Neutrophil (primary cell): ENCODE results near the gene MAP3K2.

Source experiments
- H3K27ac ChIP-seq: fragments of 200-600 bp; sonication (generic); 2 replicates; pipeline ENCODE4 v1.5.1; 2016; ENCODE audit warnings: mild to moderate bottlenecking, moderate library complexity
- H3K27me3 ChIP-seq: fragments of 200-600 bp; sonication (generic); 2 replicates; pipeline ENCODE4 v1.6.0; 2016; ENCODE audit warnings: mild to moderate bottlenecking
- H3K36me3 ChIP-seq: fragments of 200-600 bp; sonication (generic); 2 replicates; pipeline ENCODE4 v1.5.1; 2017
- H3K4me1 ChIP-seq, 2 experiments: fragments of 200-600 bp in 1 of 2; sonication (generic) in 1 of 2; 1 replicate in 1 of 2; 2 replicates in 1 of 2; pipeline versions ENCODE4 v1.5.1 to v1.6.1; 2013 to 2016; ENCODE audit warnings: low read depth in 1 of 2, low read length in 1 of 2, mild to moderate bottlenecking in 1 of 2, moderate library complexity in 1 of 2; ENCODE audit not compliant: control insufficient read depth in 1 of 2, insufficient read depth in 1 of 2
- H3K4me3 ChIP-seq, 2 experiments: fragments of 200-600 bp in 1 of 2; sonication (generic) in 1 of 2; 1 replicate in 1 of 2; 2 replicates in 1 of 2; pipeline ENCODE4 v1.5.1; 2013 to 2016; ENCODE audit warnings: low read depth in 1 of 2, low read length in 1 of 2, mild to moderate bottlenecking in 1 of 2, moderate library complexity in 1 of 2
- H3K9me3 ChIP-seq: fragments of 200-600 bp; sonication (generic); 2 replicates; pipeline ENCODE4 v1.5.1; 2016
- TF ChIP-seq, protein P1 (sequence below): fragments of 200-600 bp; sonication (generic); IDR thresholded peaks from 2 replicates; pipeline ENCODE4 v1.5.1; 2016; ENCODE audit warnings: antibody characterized with exemption

Gene MAP3K2

DNA sequence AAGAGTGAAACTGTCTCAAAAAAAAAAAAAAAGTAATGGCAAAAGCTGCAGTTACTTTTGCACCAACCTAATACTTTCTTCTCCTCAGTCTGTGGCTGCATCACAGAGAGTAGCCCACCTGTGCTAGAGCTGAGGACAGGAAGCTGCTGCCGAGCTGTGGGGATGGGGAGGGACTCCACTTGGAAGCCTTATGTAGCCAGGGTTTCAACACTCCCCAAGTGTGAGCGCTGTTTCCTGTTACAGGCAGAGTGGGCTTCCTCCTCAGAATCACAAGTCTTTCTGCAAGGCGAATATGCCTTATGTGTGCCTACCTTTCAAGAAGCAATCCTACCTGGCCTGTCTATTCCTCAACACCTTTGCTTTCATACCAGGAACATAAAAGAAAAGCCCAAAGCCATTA lies 131.4 kb downstream of the MAP3K2 start:
- H3K27me3 ChIP-seq: no peaks in the 10 kb centered on the region

DNA sequence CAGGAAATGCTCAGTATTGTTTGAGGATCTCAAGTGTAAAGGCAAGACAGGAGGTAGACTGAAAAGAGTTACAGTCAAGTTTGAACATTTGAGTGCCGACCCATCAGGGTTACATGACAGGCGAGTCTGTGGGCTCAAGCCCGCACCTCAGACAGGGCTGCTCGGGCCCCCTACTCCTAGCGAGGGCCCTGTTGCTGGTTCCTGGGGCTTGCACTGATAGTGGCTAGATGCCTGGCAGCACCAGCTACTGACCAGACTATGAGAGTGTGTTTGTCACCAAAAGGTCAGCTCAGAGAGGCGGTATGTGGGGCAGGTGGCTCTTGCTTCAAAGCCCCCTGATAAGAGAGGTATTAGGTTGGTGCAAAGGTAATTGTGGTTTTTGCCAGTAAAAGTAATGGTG lies 132.1 kb downstream of the MAP3K2 start:
- Histone ChIP-seq H3K36me3 (peaks cover 40% of the 10 kb centered on the region), H3K4me1 (peaks cover 7 to 9% of the 10 kb centered on the region in 2 experiments), H3K27me3 (no peaks in the 10 kb centered on the region), H3K27ac (no peak overlapping the region), H3K9me3 (no peaks in the 10 kb centered on the region), H3K4me3 (no peak overlapping the region)
- TF ChIP-seq, protein P1, sequence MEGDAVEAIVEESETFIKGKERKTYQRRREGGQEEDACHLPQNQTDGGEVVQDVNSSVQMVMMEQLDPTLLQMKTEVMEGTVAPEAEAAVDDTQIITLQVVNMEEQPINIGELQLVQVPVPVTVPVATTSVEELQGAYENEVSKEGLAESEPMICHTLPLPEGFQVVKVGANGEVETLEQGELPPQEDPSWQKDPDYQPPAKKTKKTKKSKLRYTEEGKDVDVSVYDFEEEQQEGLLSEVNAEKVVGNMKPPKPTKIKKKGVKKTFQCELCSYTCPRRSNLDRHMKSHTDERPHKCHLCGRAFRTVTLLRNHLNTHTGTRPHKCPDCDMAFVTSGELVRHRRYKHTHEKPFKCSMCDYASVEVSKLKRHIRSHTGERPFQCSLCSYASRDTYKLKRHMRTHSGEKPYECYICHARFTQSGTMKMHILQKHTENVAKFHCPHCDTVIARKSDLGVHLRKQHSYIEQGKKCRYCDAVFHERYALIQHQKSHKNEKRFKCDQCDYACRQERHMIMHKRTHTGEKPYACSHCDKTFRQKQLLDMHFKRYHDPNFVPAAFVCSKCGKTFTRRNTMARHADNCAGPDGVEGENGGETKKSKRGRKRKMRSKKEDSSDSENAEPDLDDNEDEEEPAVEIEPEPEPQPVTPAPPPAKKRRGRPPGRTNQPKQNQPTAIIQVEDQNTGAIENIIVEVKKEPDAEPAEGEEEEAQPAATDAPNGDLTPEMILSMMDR: no peak

More for the DNA sequence above, 131.4 kb downstream of the MAP3K2 start:
- TF ChIP-seq, protein P1: no peak
- no peaks in the 10 kb centered on the region for H3K9me3 ChIP-seq
- H3K27ac ChIP-seq: peak overlapping the region; percentile 30
- no peak overlapping the region for H3K4me3 ChIP-seq
- peaks cover 45% of the 10 kb centered on the region for H3K36me3 ChIP-seq
- H3K4me1 ChIP-seq: peaks cover 7 to 9% of the 10 kb centered on the region in 2 experiments

DNA sequence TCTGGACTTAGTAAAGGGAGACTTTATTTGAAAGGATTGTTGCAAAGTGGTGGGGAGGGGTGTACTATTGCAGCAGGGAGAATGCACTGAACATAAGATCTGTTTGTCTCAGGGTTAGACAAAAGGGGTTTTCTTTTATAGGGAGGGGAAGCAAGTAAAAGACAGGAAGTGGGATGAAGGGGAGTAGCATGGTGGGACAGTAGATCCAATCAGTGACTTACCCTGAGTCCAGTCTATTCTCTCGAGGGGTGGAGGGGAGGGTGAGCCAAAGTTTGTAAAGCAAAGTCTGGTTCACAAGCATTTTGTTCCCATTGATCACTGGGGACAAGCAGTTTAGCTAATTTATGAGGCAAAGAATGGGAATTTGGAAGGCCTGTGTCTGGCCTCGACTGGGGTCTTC lies 132.6 kb downstream of the MAP3K2 start:
- Histone ChIP-seq H3K36me3 (peaks cover 34% of the 10 kb centered on the region), H3K27ac (no peak overlapping the region), H3K4me3 (no peak overlapping the region), H3K27me3 (no peaks in the 10 kb centered on the region), H3K9me3 (no peaks in the 10 kb centered on the region), H3K4me1 (peaks cover 7 to 9% of the 10 kb centered on the region in 2 experiments)
- TF ChIP-seq, protein P1: no peak

DNA sequence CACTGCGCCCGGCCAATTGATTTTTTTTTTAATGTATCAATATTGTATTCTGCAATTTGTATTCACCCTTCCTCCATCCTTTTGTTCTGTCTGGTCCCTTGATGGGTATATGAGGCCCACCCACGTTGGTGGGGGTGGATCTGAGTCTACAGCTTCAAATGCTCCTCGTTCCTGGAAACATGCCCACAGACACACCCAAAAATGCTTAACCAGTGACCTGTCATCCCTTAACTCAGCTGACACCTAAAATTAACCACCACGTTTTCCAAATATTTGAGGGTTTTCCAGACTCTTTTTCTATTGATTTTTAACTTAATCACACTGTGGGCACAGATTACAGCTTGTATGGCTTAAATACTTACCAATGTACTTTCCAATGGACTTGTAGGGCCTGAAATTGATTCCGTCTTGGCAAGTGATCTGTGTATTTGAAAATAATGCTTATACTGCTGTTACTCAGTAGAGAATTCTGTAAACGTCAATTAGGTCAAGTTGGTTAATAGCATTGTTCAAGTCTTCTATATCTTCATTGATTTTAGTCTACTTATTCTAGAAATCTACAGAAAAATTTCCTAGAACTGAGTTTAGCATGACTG lies 133.3 kb downstream of the MAP3K2 start:
- Histone ChIP-seq H3K36me3 (peaks cover 27% of the 10 kb centered on the region), H3K9me3 (no peaks in the 10 kb centered on the region), H3K4me3 (no peak overlapping the region), H3K27ac (no peak overlapping the region), H3K27me3 (no peaks in the 10 kb centered on the region), H3K4me1 (peaks cover 7 to 9% of the 10 kb centered on the region in 2 experiments)
- TF ChIP-seq, protein P1: no peak
